Measurements from ENCODE around the gene TRMT10C.
A peak's percentile ranks its signal among the peaks of the same experiment; 100 is the strongest.
"Not testable (repeated sequence)": the region's sequence is repeated elsewhere in the genome, so short reads cannot be mapped to it uniquely, and the experiment has no call there.

TRMT10C gene

GRCh38 chr3:101548527-101549105 is 13.1 kb upstream of the TRMT10C start:
- DNase-seq (ENCODE audit: low read depth) = no peak

DNA sequence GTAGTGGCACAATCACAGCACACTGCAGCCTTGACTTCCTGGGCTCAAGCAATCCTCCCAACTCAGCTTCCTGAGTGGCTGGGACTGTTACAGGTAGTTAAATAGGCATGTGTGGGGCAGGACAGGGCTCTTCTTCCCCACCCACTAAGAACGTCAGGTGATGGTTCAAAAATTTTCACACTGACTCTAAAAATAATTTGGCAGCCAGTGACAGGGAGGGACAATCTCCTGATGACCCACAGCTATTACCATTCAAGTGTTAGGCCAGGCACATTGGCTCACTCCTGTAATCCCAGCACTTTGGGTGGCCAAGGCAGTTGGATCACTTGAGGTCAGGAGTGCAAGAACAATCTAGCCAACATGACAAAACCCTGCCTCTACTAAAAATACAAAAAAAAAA is 12.2 kb upstream of the TRMT10C start:
- no peak for DNase-seq (ENCODE audit: low read depth)

DNA sequence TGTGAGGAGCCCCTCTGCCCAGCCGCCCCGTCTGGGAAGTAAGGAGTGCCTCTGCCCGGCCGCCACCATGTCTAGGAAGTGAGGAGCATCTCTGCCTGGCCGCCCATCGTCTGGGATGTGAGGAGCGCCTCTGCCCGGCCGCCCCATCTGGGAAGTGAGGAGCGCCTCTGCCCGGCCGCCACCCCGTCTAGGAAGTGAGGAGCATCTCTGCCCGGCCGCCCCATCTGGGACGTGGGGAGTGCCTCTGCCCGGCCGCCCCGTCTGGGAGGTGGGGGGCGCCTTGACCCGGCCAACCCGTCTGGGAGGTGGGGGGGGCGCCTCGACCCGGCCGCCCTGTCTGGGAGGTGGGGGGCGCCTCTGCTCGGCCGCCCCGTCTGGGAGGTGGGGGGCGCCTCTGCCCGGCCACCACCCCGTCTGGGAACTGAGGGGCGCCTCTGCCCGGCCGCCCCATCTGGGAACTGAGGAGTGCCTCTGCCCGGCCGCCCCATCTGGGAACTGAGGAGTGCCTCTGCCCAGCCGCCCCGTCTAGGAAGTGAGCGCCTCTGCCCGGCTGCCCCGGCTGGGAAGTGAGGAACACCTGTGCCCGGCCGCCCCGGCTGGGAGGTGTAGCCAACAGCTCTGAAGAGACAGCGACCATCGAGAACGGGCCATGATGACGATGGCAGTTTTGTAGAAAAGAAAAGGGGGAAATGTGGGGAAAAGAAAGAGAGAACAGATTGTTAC is 10.1 kb upstream of the TRMT10C start:
- DNase-seq (ENCODE audit: low read depth) = not testable (repeated sequence)

GRCh38 chr3:101553381-101553780 is 8.3 kb upstream of the TRMT10C start:
- DNase-seq (ENCODE audit: low read depth) = not testable (repeated sequence)

GRCh38 chr3:101556064-101556463 is 5.6 kb upstream of the TRMT10C start:
- DNase-seq (ENCODE audit: low read depth) = no peak

DNA sequence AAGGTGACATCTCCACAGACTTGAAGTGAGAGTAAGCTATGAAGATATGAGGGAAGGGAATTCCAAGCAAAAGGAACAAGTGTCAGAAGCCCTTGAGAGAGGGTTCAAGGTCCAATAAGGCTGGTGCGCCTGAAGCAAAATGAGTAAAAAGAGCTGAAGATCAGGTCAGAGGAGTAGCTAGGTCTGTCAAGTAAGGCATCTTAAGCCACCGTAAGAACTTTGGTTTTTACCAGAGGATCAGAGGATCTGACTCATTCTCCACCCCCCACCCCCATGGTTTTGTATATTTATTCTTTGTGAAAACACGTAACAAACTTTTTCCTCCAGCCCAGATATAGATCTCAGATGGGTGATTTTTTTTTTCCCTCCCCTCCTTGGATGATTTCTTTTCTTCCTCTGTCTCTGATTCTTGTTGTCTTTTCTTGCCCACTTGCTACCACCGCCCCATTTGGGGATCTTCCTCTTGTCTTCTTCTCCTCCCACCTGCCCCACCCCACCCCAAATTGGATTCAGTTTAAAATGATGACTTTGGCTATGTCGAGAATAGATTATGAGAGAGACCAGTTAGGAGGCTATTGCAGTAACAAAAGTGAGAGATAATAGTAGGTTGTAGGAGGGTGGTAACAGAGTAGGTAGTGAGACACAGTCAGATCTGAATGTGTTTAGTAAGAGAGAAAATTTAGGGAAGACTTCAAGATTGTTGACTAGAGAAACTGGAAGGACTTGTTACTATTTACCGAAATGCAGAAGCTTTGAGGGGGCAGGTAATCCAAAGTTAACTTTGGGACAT is 6.1 kb downstream of the TRMT10C start:
- DNase-seq (ENCODE audit: low read depth) = peak; percentile 38

DNA sequence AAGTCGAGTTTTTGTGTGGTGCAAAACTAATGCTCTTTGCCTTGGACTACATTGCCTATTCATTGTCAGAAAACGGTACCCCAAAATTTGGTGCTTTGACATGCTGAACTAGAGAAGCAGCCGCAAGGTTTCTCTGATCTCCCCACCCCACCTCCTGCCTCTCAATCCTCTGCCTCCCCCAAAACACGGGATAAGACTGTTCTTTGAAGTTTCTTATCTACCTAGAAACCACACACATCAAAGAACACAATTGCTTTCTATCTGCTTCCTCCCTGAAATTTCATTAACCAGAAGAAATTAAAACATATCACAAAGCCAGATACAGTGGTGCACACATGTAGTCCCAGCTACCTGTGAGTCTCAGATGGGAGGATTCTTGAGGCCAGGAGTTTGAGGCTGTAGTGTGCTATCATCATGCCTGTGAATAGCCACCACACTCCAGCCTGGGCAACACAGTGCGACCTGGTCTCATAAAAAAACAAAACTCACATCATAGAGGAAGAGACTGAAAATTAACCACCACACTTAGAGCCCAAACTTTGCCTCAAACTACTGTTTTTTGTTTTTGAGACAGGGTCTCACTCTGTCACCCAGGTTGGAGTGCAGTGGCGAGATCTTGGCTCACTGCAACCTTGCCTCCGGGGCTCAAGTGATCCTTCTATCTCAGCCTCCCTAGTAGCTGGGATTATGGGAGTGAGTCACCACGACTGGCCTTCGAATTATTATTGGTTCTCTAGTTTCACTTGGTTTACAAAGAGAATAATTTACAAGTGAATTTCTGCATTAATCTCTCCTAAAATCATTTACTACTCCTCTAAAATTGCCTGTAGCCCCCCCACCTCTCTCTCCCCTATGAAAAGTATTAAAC is 9.6 kb downstream of the TRMT10C start:
- DNase-seq (ENCODE audit: low read depth) = no peak

DNA sequence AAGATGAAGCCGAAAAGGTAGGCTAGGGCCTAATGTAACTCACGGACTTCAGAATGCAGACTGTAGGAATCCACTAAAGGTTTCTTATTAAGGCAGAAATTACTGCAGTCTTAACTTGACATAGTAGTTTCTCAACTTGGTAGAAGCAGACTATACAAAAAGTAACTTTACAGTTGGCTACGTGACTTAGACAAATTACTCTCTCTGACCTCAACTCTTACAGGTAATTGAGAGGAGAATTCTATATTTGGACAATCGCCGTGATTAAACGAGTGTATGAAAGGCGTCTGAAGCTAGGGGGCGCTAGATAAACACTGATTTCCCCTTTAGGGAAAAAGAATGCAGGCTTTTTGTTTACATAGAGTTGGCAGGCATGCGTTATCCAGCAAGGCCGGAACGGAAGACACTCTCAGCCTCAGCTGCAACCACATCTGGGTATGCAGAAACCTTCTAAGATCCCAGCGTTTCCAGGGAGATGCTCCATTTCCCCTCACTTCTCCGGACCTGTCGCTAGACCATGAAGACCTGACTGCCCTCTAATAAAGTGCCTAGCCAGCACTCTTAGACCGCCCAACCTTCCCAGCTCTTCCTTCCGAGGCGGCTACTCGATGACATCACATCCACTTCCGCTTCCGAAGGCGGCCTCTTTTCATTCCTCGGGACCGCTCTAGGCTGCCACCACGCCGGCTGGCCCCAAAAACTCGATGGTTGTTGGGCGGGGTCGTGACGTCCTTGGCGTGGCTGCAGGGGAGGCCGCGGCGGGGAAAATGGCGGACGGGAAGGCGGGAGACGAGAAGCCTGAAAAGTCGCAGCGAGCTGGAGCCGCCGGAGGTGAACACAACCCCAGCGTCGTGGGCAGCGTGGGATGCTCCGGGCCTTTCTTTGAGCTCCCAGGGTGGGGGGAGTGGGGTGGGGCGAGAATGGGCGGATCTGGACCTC is 12.1 kb downstream of the TRMT10C start, which contains the start of gene PCNP:
PCNP (plus strand) TSS at position 732 of the 939 bp plus-strand sequence; CDS start at position 768, 36 bp downstream.
- DNase-seq (ENCODE audit: low read depth) = peak; percentile 95

DNA sequence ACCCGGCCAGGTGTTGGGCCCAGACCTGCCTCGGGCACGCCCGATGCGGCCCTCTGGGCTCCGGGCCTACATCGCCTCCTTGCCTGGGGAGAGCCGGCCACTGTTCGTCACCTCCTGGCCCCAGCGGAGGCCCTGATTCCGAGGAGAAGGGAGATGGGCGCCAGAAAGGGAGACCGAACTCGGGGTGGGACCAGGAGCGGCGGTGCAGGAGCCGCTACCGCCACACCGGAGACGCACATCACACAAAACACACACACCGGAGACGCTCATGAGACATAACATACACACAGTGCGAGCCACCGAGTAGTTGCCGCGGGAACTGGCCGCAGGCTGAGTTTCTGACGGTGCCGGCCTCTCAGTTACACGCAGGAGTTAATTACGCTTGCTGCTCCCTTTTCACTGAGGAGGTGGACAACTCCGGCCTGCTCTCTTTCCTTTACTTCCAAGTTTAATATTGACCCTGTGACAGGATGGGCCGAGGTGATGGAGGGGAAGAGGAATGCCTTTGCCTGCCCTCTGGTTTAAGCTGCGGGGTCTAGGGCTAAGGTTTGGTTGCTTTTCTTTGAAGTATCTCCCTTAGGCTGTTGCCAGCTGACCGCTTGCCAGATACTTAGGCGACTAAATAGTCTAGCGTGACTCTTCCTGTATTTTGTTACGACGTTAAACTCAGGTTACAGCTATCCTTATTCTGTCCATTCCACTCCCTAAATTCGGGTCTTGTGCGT is 12.9 kb downstream of the TRMT10C start:
- no peak for DNase-seq (ENCODE audit: low read depth)

DNA sequence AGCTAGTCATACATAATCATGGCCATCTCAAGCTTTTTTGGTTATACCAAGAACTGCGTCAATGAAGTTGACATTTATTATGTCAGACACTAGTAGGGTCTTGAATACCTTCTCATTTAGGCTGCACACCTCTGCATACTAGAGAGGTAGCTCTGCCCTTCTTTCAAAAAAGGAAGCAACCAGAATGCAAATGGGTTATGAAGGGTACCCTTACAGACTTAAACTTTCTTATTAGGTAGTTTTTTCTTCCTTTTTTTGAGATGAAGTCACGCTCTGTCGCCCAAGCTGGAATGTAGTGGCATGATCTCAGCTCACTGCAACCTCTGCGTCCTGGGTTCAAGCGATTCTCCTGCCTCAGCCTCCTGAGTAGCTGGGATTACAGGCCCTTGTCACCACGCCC is 15.6 kb downstream of the TRMT10C start:
- DNase-seq (ENCODE audit: low read depth) = no peak

DNA sequence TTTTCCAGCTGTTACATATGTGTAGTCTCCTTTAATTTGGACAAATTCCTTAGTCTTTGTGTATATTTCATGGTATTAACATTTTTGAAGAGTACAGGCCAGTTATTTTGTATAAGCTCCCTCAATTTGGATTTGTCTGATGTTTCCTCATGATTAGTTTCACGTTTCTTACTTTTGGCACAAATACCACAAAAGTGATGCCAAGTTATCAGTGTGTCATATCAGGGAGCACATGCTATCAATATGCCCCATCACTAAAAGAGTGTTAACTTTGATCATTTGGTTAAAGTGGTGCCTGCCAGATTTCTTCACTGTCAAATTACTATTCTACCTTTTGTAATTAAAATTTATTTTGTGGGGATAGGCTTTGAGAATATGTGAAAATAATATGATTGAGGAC is 26.9 kb downstream of the TRMT10C start:
- DNase-seq (ENCODE audit: low read depth) = no peak

DNA sequence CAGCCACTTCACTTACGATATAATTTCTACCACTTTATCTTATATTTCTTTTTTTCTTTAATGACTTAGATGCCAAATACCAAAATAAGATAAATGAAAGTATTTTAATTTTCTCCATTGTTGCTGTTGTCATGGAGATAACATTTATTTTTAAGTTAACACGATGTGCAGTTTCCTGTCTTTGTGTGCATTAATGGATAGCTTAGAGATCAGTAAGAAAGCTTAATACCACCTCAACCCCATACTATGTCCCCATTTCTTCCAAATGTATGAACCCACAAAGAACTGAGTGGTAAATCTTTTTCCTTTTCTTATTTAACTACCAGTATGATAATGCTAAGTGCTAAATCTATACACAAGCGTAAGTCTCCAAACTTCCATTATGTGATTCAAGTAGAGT is 29.4 kb downstream of the TRMT10C start:
- DNase-seq (ENCODE audit: low read depth) = no peak

DNA sequence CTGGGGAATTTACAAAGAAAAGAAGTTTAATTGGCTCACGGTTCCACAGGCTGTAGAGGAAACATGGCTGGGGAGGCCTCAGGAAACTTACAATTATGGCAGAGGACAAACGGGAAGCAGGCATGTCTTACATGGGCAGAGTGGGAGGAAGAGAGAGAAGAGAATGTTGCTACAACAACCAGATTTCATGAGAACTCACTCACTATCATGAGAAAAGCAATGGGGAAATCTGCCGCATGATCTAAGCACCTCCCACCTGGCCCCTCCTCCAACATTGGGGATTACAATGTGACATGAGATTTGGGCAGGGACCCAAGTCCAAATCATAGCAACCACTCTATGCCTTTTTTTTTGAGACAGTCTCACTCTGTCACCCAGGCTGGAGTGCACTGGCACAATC is 41.1 kb downstream of the TRMT10C start:
- DNase-seq (ENCODE audit: low read depth) = no peak

GRCh38 chr3:101603184-101603583 is 41.5 kb downstream of the TRMT10C start:
- DNase-seq (ENCODE audit: low read depth) = no peak

GRCh38 chr3:101605398-101605797 is 43.7 kb downstream of the TRMT10C start:
- not testable (repeated sequence) for DNase-seq (ENCODE audit: low read depth)

DNA sequence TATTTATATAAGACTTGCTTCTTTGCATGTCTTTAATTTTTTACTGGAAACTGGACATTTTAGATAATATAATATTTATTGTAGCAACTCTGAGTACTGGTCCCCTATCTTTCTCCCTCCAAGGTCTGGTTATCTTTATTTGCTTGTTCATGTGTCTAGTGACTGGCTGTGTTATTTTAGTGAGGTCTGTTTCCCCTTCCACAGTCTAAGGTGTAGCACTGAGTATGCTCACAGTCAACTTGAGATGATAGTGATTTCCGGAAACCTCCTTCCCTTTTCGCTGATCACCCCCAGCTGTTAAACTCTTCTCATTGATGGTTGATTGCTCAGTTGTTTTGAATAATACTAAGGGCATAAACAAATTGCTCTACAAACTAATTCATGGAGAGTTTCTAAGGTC is 49.4 kb downstream of the TRMT10C start:
- DNase-seq (ENCODE audit: low read depth) = no peak

- DNase-seq (ENCODE audit: low read depth) = not testable (repeated sequence)
These were observed 51.3 kb downstream of the TRMT10C start for GRCh38 chr3:101613014-101613413.

DNA sequence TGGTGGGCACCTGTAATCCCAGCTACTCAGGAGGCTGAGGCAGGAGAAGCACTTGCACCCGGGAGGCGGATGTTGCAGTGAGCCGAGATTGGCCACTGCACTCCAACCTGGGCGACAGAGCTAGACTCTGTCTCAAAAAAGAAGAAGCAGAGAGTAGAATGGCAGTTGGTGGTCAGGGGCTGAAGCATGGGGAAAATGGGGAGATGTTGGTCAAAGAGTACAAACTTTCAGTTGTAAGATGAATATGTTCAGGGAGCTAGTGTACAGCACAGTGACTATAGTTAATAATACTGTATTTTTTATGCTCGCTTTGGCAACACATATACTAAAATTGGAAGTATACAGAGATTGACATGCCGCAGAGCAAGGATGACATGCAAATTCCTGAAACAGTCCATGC is 53.9 kb downstream of the TRMT10C start:
- DNase-seq (ENCODE audit: low read depth) = no peak
